Stimulated activated CD8-positive, alpha-beta memory T cell treated with anti-CD3 and anti-CD28 coated beads, Interleukin-12 subunit alpha, Interleukin-12 subunit beta, amount 100 ng/mL, for 1 hour (primary cell): ENCODE results near the gene NRL.

Experiments
- DNase-seq: peaks from one replicate; pipeline ENCODE4 v3.0.0-alpha.2; 2020; ENCODE audit warnings: low read depth

Gene NRL

GRCh38 chr14:24080888-24081738, 33.6 kb downstream of the NRL start:
- DNase-seq, result peak; percentile 43

GRCh38 chr14:24080142-24080530, 34.6 kb downstream of the NRL start:
- no peak for DNase-seq

- no peak for DNase-seq
Observed at GRCh38 chr14:24079491-24080141, 35.1 kb downstream of the NRL start.

DNA sequence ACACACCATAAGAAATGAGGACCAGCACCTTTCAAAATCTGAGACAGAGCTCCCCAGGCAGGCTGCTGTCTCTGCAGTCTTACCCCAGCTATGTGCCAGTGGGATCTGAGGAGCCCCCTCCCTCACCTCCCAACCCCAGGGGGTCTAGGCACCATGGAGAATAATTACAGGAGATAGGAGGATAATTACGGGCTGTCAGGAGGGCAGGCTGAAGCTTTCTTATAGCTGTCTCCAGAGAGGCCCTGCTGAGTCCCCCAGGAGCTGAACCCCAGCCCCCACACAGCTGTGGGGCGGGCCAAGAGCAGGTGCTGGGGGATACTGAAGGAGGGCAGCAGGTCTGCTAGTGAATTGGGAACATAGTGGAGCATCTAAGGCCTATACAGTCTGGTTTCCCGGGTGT, 36.6 kb downstream of the NRL start:
- no peak for DNase-seq

DNA sequence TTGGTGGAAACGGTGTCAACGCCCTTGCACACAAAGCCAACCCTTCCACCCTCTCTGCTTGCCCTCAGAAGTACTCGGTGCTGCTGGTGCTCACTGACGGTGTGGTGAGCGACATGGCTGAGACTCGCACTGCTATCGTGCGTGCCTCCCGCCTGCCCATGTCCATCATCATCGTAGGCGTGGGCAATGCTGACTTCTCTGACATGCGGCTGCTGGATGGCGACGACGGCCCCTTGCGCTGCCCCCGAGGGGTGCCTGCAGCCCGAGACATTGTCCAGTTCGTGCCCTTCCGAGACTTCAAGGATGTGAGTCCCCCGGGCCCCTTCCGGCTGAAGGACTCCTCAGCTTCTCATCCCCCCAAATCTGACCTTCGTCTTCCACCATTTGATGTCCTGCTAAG, 37.7 kb downstream of the NRL start:
- no peak for DNase-seq

- no peak for DNase-seq
Observed at GRCh38 chr14:24076302-24076601, 38.5 kb downstream of the NRL start.

GRCh38 chr14:24075485-24076301, 39.1 kb downstream of the NRL start:
- no peak for DNase-seq

- no peak for DNase-seq
Observed at GRCh38 chr14:24074625-24075484, 39.9 kb downstream of the NRL start.

- DNase-seq, result no peak
Observed at GRCh38 chr14:24072881-24073877, 41.6 kb downstream of the NRL start.

DNA sequence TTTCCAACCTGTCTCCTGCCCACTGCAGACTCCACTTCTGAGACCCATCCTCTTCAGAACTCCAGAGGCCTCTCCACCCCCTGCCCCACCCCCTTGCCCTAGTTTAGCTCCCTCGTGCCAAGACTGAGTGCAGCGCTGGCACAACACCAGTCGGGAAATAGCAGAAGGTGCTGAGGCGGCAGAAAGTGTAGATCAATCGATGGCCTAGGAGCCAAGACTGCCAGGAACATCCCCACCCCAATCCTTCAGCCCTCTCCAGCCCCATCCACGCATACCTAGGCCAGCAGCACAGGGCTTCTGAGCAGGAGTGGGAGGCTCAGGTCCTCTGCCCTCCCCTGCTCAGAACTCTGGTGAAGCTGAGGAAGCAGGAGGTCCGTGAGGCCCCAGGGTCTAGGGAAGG, 42.3 kb downstream of the NRL start:
- DNase-seq, result no peak

GRCh38 chr14:24071836-24072430, 42.8 kb downstream of the NRL start:
- DNase-seq, result no peak

GRCh38 chr14:24071144-24071697, 43.5 kb downstream of the NRL start, which contains the start of gene CPNE6:
Gene CPNE6, plus strand, starts transcription at chr14:24071562. Its CDS starts 1,375 bp downstream, at chr14:24072937.
- DNase-seq, result no peak

DNA sequence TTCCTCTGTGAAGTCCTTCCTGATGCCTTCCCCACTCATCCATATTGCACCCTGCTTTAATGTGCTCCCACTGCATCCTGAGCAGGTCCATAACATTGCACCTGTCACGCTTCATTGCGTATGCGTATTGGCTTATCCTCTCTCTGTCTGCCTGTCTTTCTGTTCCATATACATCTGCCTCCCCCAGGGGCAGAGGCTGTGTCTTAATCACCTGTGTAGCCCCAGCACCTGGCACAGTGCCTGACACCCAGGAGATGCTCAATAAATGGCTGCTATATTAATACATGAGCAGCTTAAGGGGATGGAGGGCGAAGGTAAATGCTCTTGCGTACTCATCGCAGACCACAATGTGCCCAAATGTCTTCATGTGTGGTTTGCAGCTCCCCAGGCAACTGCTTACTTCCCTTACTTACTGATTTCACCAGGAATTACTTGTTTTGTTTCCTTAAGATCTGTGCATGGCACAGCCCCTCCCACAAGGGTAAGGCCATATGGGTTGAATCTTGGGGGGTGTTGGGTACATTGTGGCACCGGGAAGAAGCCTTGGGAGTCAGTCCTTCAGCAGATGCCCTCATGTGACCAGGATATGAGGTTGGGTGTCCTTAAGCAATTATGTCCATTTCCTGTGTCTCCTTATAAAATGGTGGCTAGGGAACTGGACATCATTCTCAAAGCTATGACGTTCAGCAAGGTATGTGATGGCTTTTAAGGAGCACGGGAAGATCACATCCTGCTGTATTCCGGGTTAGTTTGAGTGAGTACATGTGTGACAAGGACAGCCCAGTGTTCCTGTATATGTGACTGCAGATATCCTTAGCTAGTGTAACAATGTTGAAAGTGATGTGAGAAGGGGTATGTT, 44.2 kb downstream of the NRL start:
- DNase-seq, result no peak

- no peak for DNase-seq
Observed at GRCh38 chr14:24069411-24069735, 45.4 kb downstream of the NRL start.

GRCh38 chr14:24068711-24069410, 45.9 kb downstream of the NRL start:
- no peak for DNase-seq

DNA sequence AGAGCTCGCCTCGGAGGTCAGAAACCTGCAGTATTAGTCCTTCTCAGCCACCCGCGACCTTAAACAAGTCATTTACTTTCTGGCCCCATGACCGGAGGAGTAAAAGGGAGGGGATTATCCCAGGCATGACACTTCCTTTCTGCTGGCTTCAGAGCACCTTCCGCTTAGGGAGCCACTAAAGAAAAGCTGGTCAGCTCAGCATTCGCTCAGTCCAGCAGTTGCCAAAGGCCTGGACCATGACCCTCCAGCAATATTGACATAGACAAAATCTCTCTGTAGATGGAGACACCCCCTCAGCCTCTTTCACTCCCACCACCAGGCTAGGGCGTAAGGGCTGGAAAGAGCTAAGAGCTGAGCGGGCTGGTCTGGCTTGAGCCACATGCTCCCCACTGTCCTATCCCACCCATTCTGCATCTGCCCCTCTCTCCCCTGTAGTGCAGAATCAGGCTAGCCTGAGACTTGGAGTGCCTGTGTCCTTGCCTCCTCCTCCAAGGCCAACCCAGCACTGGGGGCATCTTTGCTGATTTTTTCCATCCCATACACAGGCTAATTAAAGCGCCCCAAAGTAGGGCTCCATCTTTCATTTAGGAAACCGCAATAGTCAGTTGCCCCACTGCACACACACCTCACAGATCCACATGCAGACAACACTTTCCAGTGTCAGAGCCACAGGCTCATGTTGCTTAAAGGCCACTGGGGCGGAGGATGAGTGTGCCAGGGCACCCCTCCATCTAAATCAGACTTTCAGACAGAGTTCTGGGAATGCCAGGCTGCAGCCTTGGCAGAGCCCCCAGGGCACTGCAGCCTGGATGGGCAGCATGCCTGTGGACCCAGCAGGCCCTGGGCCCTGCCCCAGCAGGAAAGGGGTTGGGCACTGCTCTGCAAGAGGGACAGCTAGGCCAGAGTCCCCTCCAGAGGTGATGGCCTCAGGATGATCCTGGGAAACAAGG, 47.3 kb downstream of the NRL start:
- DNase-seq, result no peak

DNA sequence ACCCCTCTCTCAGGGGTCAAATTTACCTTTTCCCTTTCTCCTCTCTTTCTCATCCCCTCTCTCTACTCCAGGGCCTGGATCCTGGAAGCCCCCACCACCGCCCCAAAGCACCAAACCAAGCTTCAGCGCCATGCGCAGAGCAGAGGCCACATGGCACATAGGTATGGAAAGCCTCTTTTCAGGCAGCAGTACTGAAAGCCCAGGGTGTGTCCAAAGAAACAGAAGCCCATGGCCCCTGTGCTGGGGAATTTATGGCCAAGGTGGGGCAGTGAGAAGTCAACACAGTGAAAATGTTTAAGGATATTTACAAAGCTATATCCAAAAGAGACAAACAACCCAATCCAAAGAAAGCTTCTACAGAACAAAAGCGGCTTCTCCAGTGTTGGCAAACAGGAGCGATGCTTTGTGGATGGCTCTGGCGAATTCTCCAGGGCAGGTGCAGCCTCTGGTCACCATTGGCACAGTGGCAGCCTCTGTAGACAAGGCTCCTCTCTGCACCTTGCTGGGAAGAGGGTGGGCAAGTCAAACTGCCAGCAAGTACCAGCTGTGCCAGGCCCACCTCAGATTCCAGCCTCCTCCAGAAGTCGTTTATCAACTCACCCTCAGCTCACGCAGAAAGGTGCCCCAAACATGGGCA, 48.1 kb downstream of the NRL start:
- DNase-seq, result no peak
